HG03460 (cell line): Measurements from ENCODE around the gene CIBAR2.

Source experiments
- ATAC-seq: cut with Tn5 transposase; IDR thresholded peaks from one replicate; pipeline ENCODE4 v1.9.1; 2021; ENCODE audit not compliant: unreplicated experiment

Gene CIBAR2

DNA sequence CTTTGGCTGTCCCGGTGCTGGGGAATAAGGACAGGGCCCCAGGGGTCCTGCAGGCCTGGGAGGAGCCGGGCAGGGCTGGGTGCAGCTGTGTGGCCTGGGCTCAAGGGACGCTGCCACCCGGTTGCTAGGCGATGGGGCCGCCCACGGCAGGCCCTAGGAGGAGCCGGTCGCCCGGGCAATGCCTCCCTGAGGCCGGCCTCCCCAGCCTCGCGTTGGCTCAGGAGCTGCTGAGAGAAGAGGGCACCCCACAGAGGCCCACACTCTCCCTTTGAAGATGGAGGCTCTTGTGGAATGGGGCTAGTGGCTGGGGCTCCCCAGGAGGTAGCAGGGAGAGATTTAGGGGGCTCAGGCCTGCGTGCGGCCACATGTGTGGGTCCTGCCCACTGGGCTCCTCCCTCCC lies at the start of gene CIBAR2:
CIBAR2 (minus strand) TSS at position 109 of the 400 bp plus-strand sequence. CDS start 120 bp downstream, outside the sequence.
- no peak for ATAC-seq

DNA sequence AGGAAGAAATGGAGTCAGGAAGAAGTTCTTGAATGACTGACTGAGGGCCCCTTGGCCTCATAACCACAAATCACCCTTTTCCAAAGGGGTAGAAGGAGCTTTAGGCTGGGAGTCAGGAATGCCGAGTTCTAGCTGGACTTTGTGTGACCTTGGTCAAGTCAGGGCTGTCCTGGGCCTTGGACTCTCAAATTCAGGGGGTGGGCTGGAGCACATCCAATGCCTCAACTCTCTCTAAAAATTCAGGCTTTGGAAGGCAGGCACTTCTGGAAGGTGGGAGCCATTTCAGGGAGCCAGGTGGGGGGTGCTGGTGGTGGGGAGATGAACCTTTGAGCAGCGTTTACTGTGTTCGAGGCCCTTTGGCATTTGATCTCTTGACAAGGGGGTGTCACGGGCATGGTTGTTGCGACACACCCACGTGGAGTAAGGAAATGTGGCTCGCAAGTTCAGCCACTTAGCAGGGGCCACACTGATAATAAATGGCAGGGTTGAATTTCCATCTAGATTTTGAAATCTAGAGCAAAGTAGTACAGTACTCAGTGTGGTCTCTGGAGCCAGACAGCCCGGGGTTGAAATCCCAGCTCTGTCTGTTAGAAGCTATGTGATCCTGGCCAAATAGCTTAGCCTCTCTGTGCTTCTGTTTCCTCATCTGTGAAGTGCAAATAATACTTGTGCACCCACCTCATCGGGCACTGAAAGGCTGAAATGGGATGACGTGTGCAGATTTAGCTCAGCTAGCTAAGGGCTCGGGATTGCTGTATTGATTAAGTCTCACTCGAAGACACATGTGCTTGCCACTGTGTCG lies 47.1 kb upstream of the CIBAR2 start:
- ATAC-seq, result no peak

- ATAC-seq, result no peak
These were observed 46.5 kb upstream of the CIBAR2 start for GRCh38 chr16:85158743-85159178.

DNA sequence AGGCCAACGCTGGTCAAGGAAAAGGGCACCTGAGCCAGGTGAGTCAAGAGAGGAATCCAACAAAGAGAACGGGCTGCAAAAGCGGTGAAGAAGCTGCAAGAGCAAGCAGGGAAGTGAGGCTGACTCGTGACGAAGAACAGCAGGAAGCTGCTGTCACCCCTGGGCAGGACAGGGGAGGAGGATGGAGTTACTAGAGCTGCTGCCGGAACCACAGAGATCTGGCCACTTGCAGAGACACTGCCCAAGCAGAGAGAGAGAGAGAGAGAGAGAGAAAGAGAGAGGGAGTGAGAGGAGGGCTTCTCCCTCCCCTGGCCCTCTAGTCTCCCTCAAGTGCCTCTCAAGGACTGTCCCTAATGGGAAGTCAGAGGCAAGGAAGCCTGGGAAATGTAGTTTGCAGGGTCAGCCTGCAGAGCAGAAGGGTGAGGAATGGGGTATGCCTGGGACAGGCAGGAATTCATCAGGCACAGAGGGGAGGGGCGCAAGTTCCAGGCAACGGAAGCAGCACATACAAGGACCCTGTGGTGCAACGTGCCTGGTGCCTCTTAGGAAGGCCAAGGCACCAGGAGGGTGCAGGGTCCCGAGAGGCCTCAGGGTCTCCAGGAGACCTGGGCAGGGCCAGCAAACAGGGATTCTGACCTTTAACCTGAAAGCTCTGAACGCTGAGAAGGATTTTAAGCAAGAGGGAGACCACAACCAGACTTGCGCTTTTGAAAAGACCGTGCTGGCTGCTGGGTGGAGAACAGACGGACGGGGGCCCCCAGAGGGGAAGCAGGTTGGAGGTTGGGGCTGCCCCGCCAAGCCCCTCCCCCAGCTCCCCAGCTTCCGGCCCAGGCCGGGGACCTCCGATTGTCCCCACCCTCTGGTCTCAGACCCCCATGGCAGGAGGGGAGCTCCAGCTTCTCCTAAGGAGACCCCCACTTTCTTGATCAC lies 45.8 kb upstream of the CIBAR2 start:
- ATAC-seq, result no peak

GRCh38 chr16:85157372-85157771 lies 45.1 kb upstream of the CIBAR2 start:
- no peak for ATAC-seq

DNA sequence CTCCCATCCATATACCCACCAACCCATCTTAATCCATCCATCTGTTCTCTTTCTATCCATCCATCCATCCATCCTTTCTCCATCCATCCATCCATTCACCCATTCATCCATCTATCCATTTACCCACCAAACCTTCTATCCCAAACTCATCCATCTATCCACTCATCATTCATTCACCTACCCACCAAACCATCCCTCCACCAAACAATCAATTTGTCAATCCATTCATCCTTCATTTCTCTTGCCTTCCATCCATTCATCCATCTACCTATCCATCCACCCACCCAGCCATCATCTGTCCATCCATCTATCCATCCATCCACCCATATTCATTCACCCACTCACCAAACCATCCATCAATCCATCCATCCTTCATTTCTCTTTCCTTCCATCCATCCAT lies 44.6 kb upstream of the CIBAR2 start:
- ATAC-seq, result no peak

DNA sequence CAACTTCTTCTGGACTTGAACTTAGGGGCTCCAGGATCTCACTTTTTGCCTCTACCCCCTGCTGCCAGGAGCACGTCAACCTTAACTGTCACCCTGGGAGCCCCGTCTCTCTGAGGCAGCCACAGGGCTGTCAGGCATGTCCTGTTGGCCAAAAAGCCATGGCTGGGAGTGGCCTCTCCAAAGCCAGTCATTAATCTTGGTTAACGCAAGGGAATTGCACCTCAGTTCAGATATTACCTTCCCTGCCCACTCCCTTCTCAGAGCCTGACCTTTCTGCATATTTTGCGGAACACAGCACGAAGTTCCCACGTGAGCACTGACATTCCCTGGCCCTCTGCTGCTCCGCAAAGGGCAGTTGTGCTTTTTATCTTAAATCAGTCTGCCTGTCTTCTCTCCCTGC lies 44.2 kb upstream of the CIBAR2 start:
- no peak for ATAC-seq

DNA sequence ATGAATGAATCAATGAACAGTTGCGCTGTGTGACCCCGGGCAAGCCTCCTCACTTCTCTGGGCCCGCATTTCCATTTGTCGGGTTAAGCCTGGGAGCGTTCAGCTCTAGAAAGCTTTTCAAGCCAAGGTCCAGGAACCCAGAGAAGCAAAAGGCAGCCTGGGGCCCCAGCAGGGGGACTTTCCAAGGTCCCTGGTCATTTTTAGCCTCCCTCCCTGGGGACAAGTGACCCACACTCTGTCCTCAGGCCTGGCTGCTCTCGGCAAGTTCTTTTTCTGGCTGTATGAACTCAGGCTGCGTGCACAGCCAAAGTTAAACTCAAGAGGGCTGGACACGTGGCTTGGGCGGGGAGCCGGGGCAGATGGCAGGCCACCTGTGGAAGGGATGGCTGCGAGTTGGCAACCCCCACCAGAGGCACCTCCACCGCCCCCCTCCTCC lies 41.4 kb upstream of the CIBAR2 start:
- ATAC-seq, result no peak

- ATAC-seq, result no peak
These were observed 40.8 kb upstream of the CIBAR2 start for GRCh38 chr16:85153046-85153445.

DNA sequence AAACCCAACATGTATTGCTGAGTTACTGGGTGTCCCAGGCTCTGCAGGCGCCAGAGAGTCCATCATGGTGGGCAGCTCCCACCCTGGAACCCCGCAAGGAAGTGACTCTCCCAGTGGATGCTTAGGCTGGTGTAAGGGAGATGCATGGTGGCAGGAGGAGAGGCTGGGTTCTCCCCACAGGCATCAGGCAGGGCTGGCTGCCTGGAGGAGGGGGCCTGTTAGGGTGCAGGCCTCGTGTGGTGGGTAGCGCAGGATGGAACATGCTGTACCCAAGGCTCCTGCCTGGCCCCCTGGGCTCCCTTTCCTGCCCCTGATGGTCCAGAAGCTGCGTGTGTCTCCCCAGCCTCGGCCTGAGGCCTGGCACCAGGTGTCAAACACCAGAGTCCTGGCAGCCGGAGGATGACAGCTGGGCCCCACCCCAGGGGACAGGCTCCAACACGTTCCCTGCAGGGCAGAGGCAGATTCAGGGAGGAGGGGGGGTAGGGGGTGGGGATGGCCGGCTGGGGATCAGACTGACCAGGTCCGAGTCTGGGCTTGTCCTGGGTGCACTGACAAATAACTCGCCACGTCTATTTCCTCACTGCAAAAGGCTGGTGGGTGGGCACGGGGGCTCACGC lies 40.2 kb upstream of the CIBAR2 start:
- no peak for ATAC-seq

DNA sequence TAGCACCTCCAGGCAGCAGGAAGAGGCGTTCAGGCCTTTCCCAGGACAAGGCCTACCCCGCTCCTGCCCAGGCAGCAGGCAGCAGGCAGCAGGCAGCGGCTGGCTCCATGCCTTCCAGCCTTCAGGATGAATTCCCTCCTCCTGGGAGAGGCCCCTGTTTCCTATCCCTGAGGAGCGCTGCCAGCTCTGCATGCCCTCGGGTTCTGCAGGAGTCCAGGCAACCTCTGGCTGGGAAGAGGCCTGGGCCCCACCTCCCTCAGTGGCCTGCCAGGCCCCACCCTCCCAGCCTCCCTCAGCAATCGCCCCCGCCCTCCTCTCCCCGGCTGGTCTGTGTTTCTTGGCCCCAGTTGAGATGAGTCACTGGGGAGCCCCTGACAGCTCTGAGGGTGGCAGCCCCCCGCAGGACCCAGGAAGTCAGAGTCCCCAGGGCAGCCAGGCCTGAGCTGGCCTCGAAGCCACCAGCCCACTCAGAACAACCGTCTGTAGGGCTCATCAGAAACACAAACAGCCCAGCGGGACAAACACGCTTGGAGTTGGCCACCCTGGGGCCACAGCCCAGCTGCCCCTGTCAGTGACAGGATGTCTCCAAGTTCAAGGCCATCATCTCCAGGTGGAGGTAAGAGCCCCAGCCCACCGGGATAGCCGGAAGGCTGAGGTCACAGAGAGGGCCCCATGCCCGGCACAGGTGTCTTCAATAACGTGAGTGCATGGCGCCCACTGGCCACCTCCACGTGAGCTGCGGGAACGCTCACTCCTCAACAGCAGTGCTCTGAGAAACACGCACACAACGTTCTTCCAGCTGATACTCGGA lies 39.5 kb upstream of the CIBAR2 start:
- ATAC-seq, result no peak

DNA sequence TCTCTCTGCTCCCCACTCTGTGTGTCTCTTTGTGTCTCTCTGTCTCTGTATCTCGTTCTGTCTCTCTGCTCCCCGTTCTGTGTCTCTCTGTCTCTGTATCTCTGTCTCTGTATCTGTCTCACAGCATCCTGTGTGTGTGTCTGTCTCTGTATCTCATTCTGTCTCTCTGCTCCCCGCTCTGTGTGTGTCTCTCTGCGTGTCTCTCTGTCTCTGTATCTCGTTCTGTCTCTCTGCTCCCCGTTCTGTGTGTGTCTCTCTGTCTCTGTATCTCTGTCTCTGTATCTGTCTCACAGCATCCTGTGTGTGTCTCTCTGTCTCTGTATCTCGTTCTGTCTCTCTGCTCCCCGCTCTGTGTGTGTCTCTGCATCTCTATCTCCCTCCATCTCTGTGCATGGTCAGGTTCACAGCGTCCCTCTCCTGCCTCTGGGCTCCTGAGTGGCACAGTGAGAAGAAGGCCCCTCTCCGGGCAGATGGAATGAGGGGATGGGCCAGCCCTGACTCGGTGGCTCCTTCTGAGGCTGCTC lies 38.9 kb upstream of the CIBAR2 start:
- ATAC-seq, result no peak

DNA sequence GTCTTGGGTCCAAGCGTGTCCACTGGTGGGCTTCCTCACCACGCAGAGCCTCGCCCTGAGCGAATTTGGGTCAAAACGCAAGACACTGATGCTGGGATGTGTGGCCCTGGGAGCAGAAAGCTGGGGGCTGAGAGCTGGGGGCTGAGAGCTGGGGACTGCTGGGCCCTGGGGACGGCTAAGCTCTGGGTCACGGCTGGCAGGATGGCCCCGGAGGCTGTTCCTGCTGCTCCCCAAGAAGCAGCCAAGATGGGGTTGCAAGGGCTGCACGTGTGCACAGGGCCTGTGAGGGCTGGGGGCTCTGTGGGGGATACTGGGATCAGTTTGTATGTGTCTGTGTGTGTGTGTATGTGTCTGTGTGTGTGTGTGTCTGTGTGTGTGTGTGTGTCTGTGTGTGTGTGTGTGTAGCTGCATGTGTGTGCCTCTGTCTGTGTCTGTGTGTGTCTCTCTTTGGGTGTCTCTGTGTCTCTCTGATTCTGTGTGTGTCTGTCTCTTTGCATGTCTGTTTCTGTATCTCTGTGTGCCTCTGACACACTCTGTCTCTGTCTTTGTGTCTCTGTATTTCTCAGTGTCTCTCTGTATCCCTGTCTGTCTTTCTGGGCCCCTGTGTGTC lies 38.2 kb upstream of the CIBAR2 start:
- no peak for ATAC-seq

DNA sequence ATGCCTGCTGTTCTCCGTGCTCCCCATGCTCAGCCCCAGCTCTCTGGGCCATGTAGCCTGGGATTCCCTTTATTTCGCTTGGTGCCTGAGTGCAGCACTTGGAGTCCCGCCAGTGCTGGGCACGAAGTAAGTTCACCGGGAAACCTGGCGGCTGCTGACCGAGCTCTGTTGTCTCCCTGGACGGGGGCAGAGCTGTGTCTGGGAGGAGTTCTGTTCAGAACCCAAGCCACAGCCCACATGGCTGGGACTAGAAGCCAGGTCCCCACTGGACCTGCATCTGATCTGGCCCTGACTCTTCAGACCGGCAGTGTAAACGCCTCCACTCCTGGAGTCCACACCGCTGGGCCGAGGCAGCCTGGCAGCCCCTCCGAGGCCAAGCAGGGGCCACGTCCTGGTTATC lies 37.5 kb upstream of the CIBAR2 start:
- no peak for ATAC-seq

DNA sequence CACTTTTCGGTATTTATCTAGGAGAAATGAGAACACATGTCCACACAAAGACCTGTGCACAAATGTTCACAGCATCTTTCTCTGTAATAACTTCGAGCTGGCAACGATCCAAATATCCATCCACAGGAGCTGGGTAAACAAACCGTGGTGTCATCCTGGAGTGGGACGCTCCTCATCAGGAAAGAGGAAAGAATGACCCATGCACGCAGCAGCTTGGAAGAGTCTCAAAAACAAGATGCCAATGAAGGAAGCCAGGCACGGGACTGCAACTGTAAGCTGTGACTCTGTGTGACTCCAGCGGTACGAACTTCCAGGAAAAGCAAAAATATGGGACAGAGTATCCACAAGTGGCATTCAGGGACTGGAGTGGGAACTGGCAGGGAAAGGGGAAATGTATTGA lies 36.7 kb upstream of the CIBAR2 start:
- no peak for ATAC-seq

DNA sequence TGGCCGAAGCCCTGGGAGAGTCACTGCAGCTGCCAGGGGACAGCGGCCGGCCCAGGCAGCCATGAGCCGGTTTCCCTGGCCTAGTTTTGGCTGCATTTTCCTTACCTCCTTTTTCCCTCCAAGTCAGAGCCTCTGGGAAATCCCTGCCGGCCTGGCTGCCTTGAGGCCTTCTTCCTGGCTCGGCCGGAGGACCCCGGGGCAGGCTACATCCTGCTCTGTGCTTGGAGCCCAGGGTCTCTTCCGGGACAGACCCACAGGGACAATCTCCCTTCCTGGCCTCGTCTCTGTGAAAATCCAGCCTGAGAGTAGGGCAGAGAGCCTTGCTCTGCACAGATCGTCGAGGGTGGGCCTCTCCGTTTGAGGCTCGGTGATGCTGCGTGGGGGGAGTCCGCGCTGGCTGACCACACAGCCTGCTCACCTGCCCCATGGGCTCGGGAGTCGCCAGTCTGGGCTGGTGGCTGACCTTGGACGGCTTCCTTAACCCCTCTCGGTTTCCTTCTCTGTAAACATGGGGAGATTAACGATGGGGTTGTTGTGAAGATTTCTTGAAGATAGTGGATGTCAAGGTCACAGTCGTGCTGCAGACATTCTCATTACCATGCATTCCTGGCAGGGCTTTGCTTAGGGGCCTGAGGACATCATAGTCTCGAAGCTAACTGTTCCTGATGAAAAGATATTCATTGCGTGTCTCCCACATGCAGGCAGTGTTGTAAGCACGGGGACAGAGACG lies 34.8 kb upstream of the CIBAR2 start:
- ATAC-seq, result no peak

DNA sequence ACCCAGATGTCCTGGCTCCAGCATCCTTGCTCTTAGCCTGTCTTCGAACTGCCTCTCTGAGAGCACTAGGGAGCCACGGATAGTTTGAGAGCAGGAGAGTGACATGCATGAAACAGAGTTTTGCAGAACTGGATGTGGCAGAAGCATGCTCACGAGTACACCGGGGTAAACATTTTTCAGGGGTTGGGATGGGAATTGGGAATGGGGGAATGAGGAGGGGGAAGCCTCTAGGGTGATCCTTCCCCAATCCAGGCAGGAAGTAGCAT lies 34.2 kb upstream of the CIBAR2 start:
- ATAC-seq, result no peak

- ATAC-seq, result no peak
These were observed 33.7 kb upstream of the CIBAR2 start for GRCh38 chr16:85145734-85146531.

GRCh38 chr16:85145188-85145587 lies 32.9 kb upstream of the CIBAR2 start:
- no peak for ATAC-seq
